K562 (cell line): ENCODE data around the gene DOCK4. TPM values are rescaled to one million over a fixed set of nuclear protein-coding genes. Genes with fewer than 3 reads are reported as not detected.

ENCODE experiments used
- ATAC-seq: fragments of 200-7000 bp; cut with Tn5 transposase; 3 replicates; pipeline ENCODE4 v1.9.1; 2020; ENCODE audit warnings: moderate library complexity
- BruUV-seq: library from RNA; stranded (reverse); fragments of 400-500 nt; replicated peaks from 2 replicates; lab custom pipeline; 2021; lab: Mats Ljungman, UMichigan
- CTCF ChIA-PET: fragments of 300-600 bp; formaldehyde crosslinking; extraction: SDS; loops from one replicate; lab custom pipeline; 2021; ENCODE audit warnings: low intra/inter-chr PET ratio; lab: Yijun Ruan, JAX
- POLR2A ChIA-PET: fragments of 300-600, 350-650 bp; sonication (Branson Sonifier 250); formaldehyde crosslinking; extraction: SDS; loops from one replicate; lab custom pipeline; 2021; ENCODE audit warnings: antibody characterized with exemption, inconsistent platforms; lab: Yijun Ruan, JAX
- DNase-seq, 4 experiments: peaks; one replicate each; pipeline versions ENCODE4 v3.0.0 to v3.0.0-alpha.2; 2011 to 2018; ENCODE audit warnings: low spot score in 3 of 4, mixed read lengths in 3 of 4; ENCODE audit errors: extremely low read depth in 1 of 4
- FAIRE-seq: peaks from 2 replicates; lab custom pipeline; 2011; peaks lifted over from hg19 to GRCh38; lab: Jason Lieb, UNC
- H2AFZ ChIP-seq: 2 replicates; pipeline ENCODE4 v1.6.0; 2011; ENCODE audit warnings: low read depth, low read length, control low read depth, inconsistent platforms
- H3K27ac ChIP-seq: fragments of 200-600 bp; 3 replicates; pipeline ENCODE4 v1.8.0; 2011; ENCODE audit warnings: low read depth, mild to moderate bottlenecking, control low read depth, inconsistent platforms, low read length, moderate library complexity, mixed read lengths; ENCODE audit errors: extremely low read depth
- H3K27me3 ChIP-seq, 2 experiments: fragments of 300-600 bp in 1 of 2; 2 replicates in 1 of 2; 3 replicates in 1 of 2; pipeline versions ENCODE4 v1.6.0 to v1.8.0; 2011; ENCODE audit warnings: inconsistent platforms in 2 of 2, low read length in 2 of 2, mild to moderate bottlenecking in 1 of 2, mixed read lengths in 1 of 2, moderate library complexity in 1 of 2; ENCODE audit not compliant: control insufficient read depth in 2 of 2, insufficient read depth in 2 of 2
- H3K36me3 ChIP-seq: fragments of 300-600 bp; 3 replicates; pipeline ENCODE4 v1.8.0; 2011; ENCODE audit warnings: mild to moderate bottlenecking, low read length, inconsistent platforms; ENCODE audit not compliant: control insufficient read depth, insufficient read depth
- H3K4me1 ChIP-seq, 2 experiments: fragments of 200-600 bp in 1 of 2; replicated peaks in 1 of 2; 2 replicates in 1 of 2; 3 replicates in 1 of 2; pipeline versions ENCODE4 v1.5.1 to v1.8.0; 2011; ENCODE audit warnings: inconsistent platforms in 2 of 2, low read length in 2 of 2, mild to moderate bottlenecking in 1 of 2, mixed read lengths in 1 of 2, moderate library complexity in 1 of 2; ENCODE audit not compliant: control insufficient read depth in 2 of 2, insufficient read depth in 2 of 2
- H3K4me2 ChIP-seq: 2 replicates; pipeline ENCODE4 v1.6.1; 2011; ENCODE audit warnings: low read length, control low read depth, inconsistent platforms, mixed read lengths; ENCODE audit not compliant: insufficient read depth
- H3K4me3 ChIP-seq: fragments of 200-600 bp; sonication (generic), shearing (Covaris generic); 2 replicates; pipeline ENCODE4 v1.5.1; 2016; ENCODE audit warnings: control low read depth, inconsistent platforms
- H3K79me2 ChIP-seq: fragments of 200-600 bp; 3 replicates; pipeline ENCODE4 v1.8.0; 2011; ENCODE audit warnings: low read length, inconsistent platforms; ENCODE audit not compliant: control insufficient read depth, insufficient read depth
- H3K9ac ChIP-seq, 2 experiments: 2 replicates each; pipeline versions ENCODE4 v1.6.0 to v1.6.1; 2011; ENCODE audit warnings: low read depth in 2 of 2, low read length in 2 of 2, control low read depth in 1 of 2, inconsistent platforms in 1 of 2, mild to moderate bottlenecking in 1 of 2, mixed read lengths in 1 of 2; ENCODE audit not compliant: insufficient read depth in 1 of 2
- H3K9me1 ChIP-seq: one replicate; pipeline ENCODE4 v1.6.0; 2011; ENCODE audit warnings: inconsistent platforms, mild to moderate bottlenecking, low read length, moderate library complexity; ENCODE audit not compliant: control insufficient read depth, insufficient read depth
- H3K9me3 ChIP-seq: replicated peaks from 2 replicates; pipeline ENCODE4 v1.5.1; 2011; ENCODE audit warnings: low read depth, low read length, inconsistent platforms; ENCODE audit not compliant: control insufficient read depth, insufficient read depth
- H4K20me1 ChIP-seq: replicated peaks from 2 replicates; pipeline ENCODE4 v1.6.1; 2011; ENCODE audit warnings: low read length, inconsistent platforms, mixed read lengths; ENCODE audit not compliant: control insufficient read depth, insufficient read depth
- C11orf30 ChIP-seq: fragments of 450-650 bp; IDR thresholded peaks from 2 replicates; pipeline ENCODE4 v1.6.1; 2016; ENCODE audit warnings: low read depth, mild to moderate bottlenecking
- CEBPB ChIP-seq: fragments of 450-650 bp; IDR thresholded peaks from 2 replicates; pipeline ENCODE4 v1.6.1; 2016; ENCODE audit warnings: missing genetic modification characterization, missing compliant biosample characterization
- CHCHD3 ChIP-seq: fragments of 250-450 bp; sonication (Bioruptor Pico); IDR thresholded peaks from 2 replicates; pipeline ENCODE4 v2.1.2; 2022; ENCODE audit warnings: mild to moderate bottlenecking
- ETV5 ChIP-seq: sonication (generic); formaldehyde crosslinking; IDR thresholded peaks from 2 replicates; pipeline ENCODE4 v1.4.0; 2020; ENCODE audit warnings: low read depth, mild to moderate bottlenecking, missing genetic modification reagents
- RBM15 ChIP-seq: fragments of 200-400 bp; formaldehyde crosslinking; IDR thresholded peaks from 2 replicates; pipeline ENCODE4 v1.6.1; 2018; ENCODE audit warnings: mild to moderate bottlenecking, low read length, moderate library complexity; ENCODE audit not compliant: insufficient read depth
- SUPT5H ChIP-seq: fragments of 450-650 bp; IDR thresholded peaks from 2 replicates; pipeline ENCODE4 v1.6.1; 2016
- TBL1XR1 ChIP-seq, 2 experiments: IDR thresholded peaks; 2 replicates each; pipeline ENCODE4 v1.6.1; 2012; ENCODE audit warnings: improper control_type of control experiment in 2 of 2, low read length in 2 of 2, mild to moderate bottlenecking in 1 of 2
- U2AF2 ChIP-seq: fragments of 200-400 bp; formaldehyde crosslinking; optimal IDR thresholded peaks from 2 replicates; pipeline ENCODE3; 2017; ENCODE audit warnings: low read depth, mild to moderate bottlenecking, low read length
- ZBTB7A ChIP-seq: IDR thresholded peaks from 2 replicates; pipeline ENCODE4 v1.6.1; 2011; ENCODE audit warnings: low read depth, mild to moderate bottlenecking, low read length, moderate library complexity, borderline replicate concordance; ENCODE audit not compliant: control insufficient read depth
- ZBTB8A ChIP-seq: fragments of 450-650 bp; IDR thresholded peaks from 2 replicates; pipeline ENCODE4 v1.6.1; 2018; ENCODE audit warnings: mild to moderate bottlenecking, moderate library complexity; ENCODE audit not compliant: partially characterized antibody
- ZFP36 ChIP-seq: fragments of 150-350 bp; IDR thresholded peaks from 2 replicates; pipeline ENCODE4 v1.6.1; 2018; ENCODE audit warnings: low read length, low read depth; ENCODE audit not compliant: partially characterized antibody
- ZNF174 ChIP-seq: fragments of 250-450 bp; sonication (Bioruptor Pico); IDR thresholded peaks from 2 replicates; pipeline ENCODE4 v1.4.0; 2020; ENCODE audit warnings: mild to moderate bottlenecking
- ZNF655 ChIP-seq: fragments of 250-450 bp; sonication (Bioruptor Pico); IDR thresholded peaks from 2 replicates; pipeline ENCODE4 v1.5.0; 2021
- WGBS: fragments of 100-300 bp; shearing (Covaris generic); methylation state at CpG from one replicate; pipeline ENCODE4 v1.1.6; 2016; ENCODE audit warnings: low coverage, mixed read lengths; ENCODE audit not compliant: insufficient coverage; ENCODE audit errors: missing lambda C conversion rate; 5-methylcytosine and 5-hydroxymethylcytosine counted together
- in situ Hi-C: fragments of 300-500 bp; cut with MboI; formaldehyde crosslinking; loops from 4 replicates; pipeline ENCODE4 v1.15.0; 2018; ENCODE audit warnings: inconsistent platforms, mixed read lengths
- intact Hi-C: fragments of 100-400 bp; cut with micrococcal nuclease; formaldehyde crosslinking; loops from 2 replicates; pipeline ENCODE4 v1.14.2; 2022
- polyA plus RNA-seq, 8 experiments: library from polyadenylated mRNA; depleted of rRNA in 4 of 8; stranded (reverse) in 5 of 8; unstranded in 3 of 8; fragments of >200 nt; fragmentation: Nextera tagmentation in 2 of 8; fragmentation: Illumina TruSeq in 1 of 8; extraction: Ambion mirVana in 2 of 8; extraction: Trizol in 1 of 8; gene quantifications; 2 replicates each; pipeline versions ENCODE4 v1.2.1 to v1.2.3, GENCODE V29; 2011 to 2014; ENCODE audit warnings: inconsistent platforms in 1 of 8, missing spikeins in 1 of 8
- total RNA-seq, 7 experiments: library from RNA; depleted of rRNA in 6 of 7; stranded (reverse); fragments of >200 nt in 6 of 7; fragmentation: Illumina TruSeq in 2 of 7; extraction: Trizol in 2 of 7; gene quantifications; 2 replicates each; pipeline versions ENCODE4 v1.2.1 to v1.2.3, GENCODE V29; 2011 to 2021; ENCODE audit warnings: low replicate concordance in 1 of 7
- TF ChIP-seq, protein P1 (sequence below): fragments of 200-800 bp; sonication (Bioruptor generic); IDR thresholded peaks from 2 replicates; pipeline ENCODE4 v1.6.1; 2016; ENCODE audit warnings: missing genetic modification characterization, missing compliant biosample characterization
- TF ChIP-seq, protein P2 (sequence below): IDR thresholded peaks from 3 replicates; pipeline ENCODE4 v1.6.1; 2011; ENCODE audit warnings: borderline replicate concordance, mild to moderate bottlenecking; ENCODE audit not compliant: insufficient read length, insufficient read depth

Gene DOCK4
- total and polyA plus RNA-seq, 9 of the 15 experiments (the other 6 are each of a cell fraction or from before 2014, with no cell fraction given), result 0.42 to 5.7 (median 2.3) TPM

DNA sequence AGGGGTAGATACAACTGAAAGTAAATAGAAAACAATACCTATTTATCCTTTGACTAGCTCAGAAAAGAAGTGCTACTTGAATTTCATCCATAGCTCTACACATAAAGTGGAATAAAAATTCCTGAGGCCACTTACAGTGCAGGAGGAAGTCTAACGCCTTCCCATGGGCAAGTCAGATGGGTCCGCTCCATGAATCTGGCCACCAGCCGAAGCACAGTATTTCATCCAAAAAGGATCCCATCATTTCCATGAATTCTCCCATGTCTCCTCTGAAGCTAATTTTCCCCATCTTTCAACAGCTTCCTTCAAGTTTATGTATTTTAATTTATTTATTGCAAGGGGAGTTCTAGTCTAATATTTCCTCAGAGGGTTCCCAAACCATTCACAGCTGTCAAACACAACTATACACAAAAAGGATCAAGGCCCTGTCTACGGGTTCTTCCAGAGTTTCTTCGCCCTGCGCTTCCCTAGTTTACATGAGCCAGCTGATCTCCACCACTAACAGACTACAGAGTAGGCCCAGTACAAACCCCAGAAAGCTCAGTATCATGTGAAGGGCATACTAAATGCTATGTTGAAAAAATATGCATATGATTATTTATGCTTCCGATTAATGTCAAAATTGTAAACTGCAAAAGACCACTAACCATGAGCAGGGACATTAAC, 184.7 kb downstream of the DOCK4 start:
- Histone ChIP-seq H3K9me1 (no peaks in the 10 kb centered on the region), H3K9ac (no peak overlapping the region), H3K36me3 (no peaks in the 10 kb centered on the region), H3K27ac (no peak overlapping the region), H2AFZ (no peak overlapping the region), H3K27me3 (peaks cover 10 to 15% of the 10 kb centered on the region in 2 experiments; a peak in 4 of 5 replicates), H3K9me3 (no peaks in the 10 kb centered on the region), H4K20me1 (no peaks in the 10 kb centered on the region), H3K79me2 (no peaks in the 10 kb centered on the region), H3K4me2 (no peak overlapping the region), H3K4me3 (no peak overlapping the region), H3K4me1 (no peaks in the 10 kb centered on the region)
- intact Hi-C loops (no loop called here), in situ Hi-C loops (no loop called here)
- no peak for DNase-seq
- BruUV-seq, result no TSS peak
- no peak for ATAC-seq
- WGBS, result 3% methylated on average over 7 of the region's 7 CpGs
- no peak for FAIRE-seq
- CTCF ChIA-PET, result no interaction called here
- POLR2A ChIA-PET, result interaction anchor here (1.3 to 1.4 kb wide), 2 partner anchors 9 to 14 kb away, joined by 3 read pairs; no protein-coding TSS in a partner anchor
- TF ChIP-seq, protein P1, sequence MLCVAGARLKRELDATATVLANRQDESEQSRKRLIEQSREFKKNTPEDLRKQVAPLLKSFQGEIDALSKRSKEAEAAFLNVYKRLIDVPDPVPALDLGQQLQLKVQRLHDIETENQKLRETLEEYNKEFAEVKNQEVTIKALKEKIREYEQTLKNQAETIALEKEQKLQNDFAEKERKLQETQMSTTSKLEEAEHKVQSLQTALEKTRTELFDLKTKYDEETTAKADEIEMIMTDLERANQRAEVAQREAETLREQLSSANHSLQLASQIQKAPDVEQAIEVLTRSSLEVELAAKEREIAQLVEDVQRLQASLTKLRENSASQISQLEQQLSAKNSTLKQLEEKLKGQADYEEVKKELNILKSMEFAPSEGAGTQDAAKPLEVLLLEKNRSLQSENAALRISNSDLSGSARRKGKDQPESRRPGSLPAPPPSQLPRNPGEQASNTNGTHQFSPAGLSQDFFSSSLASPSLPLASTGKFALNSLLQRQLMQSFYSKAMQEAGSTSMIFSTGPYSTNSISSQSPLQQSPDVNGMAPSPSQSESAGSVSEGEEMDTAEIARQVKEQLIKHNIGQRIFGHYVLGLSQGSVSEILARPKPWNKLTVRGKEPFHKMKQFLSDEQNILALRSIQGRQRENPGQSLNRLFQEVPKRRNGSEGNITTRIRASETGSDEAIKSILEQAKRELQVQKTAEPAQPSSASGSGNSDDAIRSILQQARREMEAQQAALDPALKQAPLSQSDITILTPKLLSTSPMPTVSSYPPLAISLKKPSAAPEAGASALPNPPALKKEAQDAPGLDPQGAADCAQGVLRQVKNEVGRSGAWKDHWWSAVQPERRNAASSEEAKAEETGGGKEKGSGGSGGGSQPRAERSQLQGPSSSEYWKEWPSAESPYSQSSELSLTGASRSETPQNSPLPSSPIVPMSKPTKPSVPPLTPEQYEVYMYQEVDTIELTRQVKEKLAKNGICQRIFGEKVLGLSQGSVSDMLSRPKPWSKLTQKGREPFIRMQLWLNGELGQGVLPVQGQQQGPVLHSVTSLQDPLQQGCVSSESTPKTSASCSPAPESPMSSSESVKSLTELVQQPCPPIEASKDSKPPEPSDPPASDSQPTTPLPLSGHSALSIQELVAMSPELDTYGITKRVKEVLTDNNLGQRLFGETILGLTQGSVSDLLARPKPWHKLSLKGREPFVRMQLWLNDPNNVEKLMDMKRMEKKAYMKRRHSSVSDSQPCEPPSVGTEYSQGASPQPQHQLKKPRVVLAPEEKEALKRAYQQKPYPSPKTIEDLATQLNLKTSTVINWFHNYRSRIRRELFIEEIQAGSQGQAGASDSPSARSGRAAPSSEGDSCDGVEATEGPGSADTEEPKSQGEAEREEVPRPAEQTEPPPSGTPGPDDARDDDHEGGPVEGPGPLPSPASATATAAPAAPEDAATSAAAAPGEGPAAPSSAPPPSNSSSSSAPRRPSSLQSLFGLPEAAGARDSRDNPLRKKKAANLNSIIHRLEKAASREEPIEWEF, result no peak
- TF ChIP-seq RBM15, result no peak
- TF ChIP-seq, protein P2, sequence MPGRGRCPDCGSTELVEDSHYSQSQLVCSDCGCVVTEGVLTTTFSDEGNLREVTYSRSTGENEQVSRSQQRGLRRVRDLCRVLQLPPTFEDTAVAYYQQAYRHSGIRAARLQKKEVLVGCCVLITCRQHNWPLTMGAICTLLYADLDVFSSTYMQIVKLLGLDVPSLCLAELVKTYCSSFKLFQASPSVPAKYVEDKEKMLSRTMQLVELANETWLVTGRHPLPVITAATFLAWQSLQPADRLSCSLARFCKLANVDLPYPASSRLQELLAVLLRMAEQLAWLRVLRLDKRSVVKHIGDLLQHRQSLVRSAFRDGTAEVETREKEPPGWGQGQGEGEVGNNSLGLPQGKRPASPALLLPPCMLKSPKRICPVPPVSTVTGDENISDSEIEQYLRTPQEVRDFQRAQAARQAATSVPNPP, result no peak
- TF ChIP-seq SUPT5H, result no peak
- no peak for TF ChIP-seq CEBPB (tag)
- no peak for TF ChIP-seq ZBTB8A
- TF ChIP-seq C11orf30, result no peak
- TF ChIP-seq CHCHD3 (CRISPR knock-in tag), result no peak
- no peak for TF ChIP-seq U2AF2
- no peak for TF ChIP-seq ZNF174
- no peak for TF ChIP-seq TBL1XR1 (IDR thresholded peaks at IDR 0.05; ENCODE audit: low read length in 2 of 2)
- no peak for TF ChIP-seq ZBTB7A
- no peak for TF ChIP-seq ZFP36
- TF ChIP-seq ETV5 (CRISPR knock-in tag), result no peak
- no peak for TF ChIP-seq ZNF655 (CRISPR knock-in tag)
